Measurements from ENCODE around the gene TNS4. TPM values are rescaled to one million over a fixed set of nuclear protein-coding genes. Genes with fewer than 3 reads are reported as not detected.

The TNS4 gene
- total RNA-seq, 1 experiment from 2014 or later: 0.59 TPM

DNA sequence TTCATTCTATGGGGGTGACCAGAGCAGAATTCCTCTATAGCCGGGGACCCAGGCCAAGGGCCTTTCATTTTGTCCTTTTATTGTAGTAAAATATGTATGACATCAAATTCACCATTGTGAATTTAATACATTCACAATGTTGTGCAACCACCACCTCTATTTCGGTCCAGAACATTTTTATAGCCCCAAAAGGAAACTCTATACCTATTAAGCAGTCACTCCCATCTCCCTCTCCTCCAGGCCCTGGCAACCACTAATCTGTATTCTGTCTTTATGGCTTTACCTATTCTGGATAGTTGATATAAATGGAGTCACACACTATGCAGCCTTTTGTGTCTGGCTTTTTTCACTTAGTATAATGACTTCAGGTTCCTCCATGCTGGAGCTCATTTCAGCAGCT lies 9.7 kb upstream of the TNS4 start:
- Histone ChIP-seq H4K8ac (replicated peaks; ENCODE audit: insufficient read length, low read depth, low read length) (no peak overlapping the region), H2BK5ac (ENCODE audit: insufficient read length, low read length) (no peak overlapping the region), H3K23me2 (ENCODE audit: insufficient read length, low read depth, low read length, poor library complexity, severe bottlenecking) (no peaks in the 10 kb centered on the region), H2BK12ac (ENCODE audit: insufficient read length, low read depth, low read length) (no peak overlapping the region), H2AK5ac (ENCODE audit: insufficient read length, low read length) (no peak overlapping the region), H3K18ac (ENCODE audit: insufficient read length, low read depth, low read length) (no peak overlapping the region), H3K4me2 (ENCODE audit: insufficient read depth, insufficient read length, low read length) (no peak overlapping the region), H3K79me1 (ENCODE audit: insufficient read depth, low read depth, low read length, poor library complexity, severe bottlenecking) (no peaks in the 10 kb centered on the region), H2BK15ac (ENCODE audit: low read depth, low read length) (no peak overlapping the region), H3K79me2 (ENCODE audit: insufficient read depth, low read length) (no peaks in the 10 kb centered on the region), H3K4me1 (ENCODE audit: insufficient read depth, low read length) (no peaks in the 10 kb centered on the region; the same call in 1 of the 2 replicates), H3K27me3 (ENCODE audit: insufficient read depth, low read length) (no peaks in the 10 kb centered on the region), H2AFZ (ENCODE audit: low read length) (no peak overlapping the region), H3K9ac (ENCODE audit: extremely low read depth, insufficient read length, low read length) (no peak overlapping the region), H4K20me1 (ENCODE audit: control insufficient read depth, insufficient read depth, insufficient read length) (no peaks in the 10 kb centered on the region), H4K91ac (ENCODE audit: insufficient read length, low read depth, low read length) (no peak overlapping the region), H3K56ac (ENCODE audit: insufficient read length, low read depth, low read length) (no peak overlapping the region), H3K4ac (ENCODE audit: low read depth, low read length) (no peak overlapping the region), H2BK120ac (ENCODE audit: low read depth, low read length, poor library complexity, severe bottlenecking) (no peak overlapping the region), H3K27ac (ENCODE audit: insufficient read length, low read depth, low read length) (no peak overlapping the region), H3T11ph (ENCODE audit: low read length) (no peak overlapping the region), H3K9me3 (ENCODE audit: control insufficient read depth, low read depth, low read length) (no peaks in the 10 kb centered on the region), H3K14ac (ENCODE audit: insufficient read depth, low read length) (no peak overlapping the region), H3K23ac (ENCODE audit: insufficient read length, low read depth, low read length) (no peak overlapping the region), H4K5ac (ENCODE audit: insufficient read length, low read depth, low read length) (no peak overlapping the region), H2BK20ac (ENCODE audit: low read depth, low read length, poor library complexity, severe bottlenecking) (no peak overlapping the region)
- Mint-ChIP-seq H3K9me3 (no peaks in the 10 kb centered on the region), H3K27ac (no peak overlapping the region), H3K36me3 (ENCODE audit: insufficient read depth in 1 of 3, low read depth in 3 of 3) (no peaks in the 10 kb centered on the region; a peak in 1 of 7 replicates), H3K4me3 (no peak overlapping the region), H3K27me3 (ENCODE audit: low read depth) (peaks cover 15% of the 10 kb centered on the region), H3K4me1 (peaks cover 28 to 29% of the 10 kb centered on the region in 2 experiments)
- WGBS (ENCODE audit: extremely low coverage, insufficient read length, low lambda C conversion rate): no CpG with 5 or more reads among the region's 2 CpGs
- no peak for TF ChIP-seq CTCF (conservative IDR thresholded peaks at IDR 0.05)
- DNase-seq: no peak
